Neural crest cell (in vitro differentiated cells): Measurements from ENCODE around the gene DIPK2B. TPM values are rescaled to one million over a fixed set of nuclear protein-coding genes. Genes with fewer than 3 reads are reported as not detected.

Experiments
- DNase-seq: peaks from one replicate; pipeline ENCODE4 v3.0.0; 2021; ENCODE audit warnings: low read depth, mixed read lengths, low spot score
- H3K27ac Mint-ChIP-seq: one replicate; pipeline ENCODE4 v1.8.0; 2021; ENCODE audit warnings: mild to moderate bottlenecking, mixed read lengths; ENCODE audit not compliant: unreplicated experiment
- H3K27me3 Mint-ChIP-seq: 2 replicates; pipeline ENCODE4 v1.8.0; 2021; ENCODE audit warnings: low read depth, mild to moderate bottlenecking, mixed read lengths
- H3K36me3 Mint-ChIP-seq: 2 replicates; pipeline ENCODE4 v1.8.0; 2021; ENCODE audit warnings: low read depth, mild to moderate bottlenecking, mixed read lengths
- H3K4me1 Mint-ChIP-seq: 2 replicates; pipeline ENCODE4 v1.8.0; 2021; ENCODE audit warnings: mixed read lengths
- H3K4me3 Mint-ChIP-seq: one replicate; pipeline ENCODE4 v1.8.0; 2021; ENCODE audit warnings: mild to moderate bottlenecking, mixed read lengths
- H3K9me3 Mint-ChIP-seq: 2 replicates; pipeline ENCODE4 v1.8.0; 2021; ENCODE audit warnings: mixed read lengths
- CTCF ChIP-seq: fragments of 200-600 bp; sonication (generic); conservative IDR thresholded peaks from 2 replicates; pipeline ENCODE4 v1.5.0; 2021; ENCODE audit warnings: antibody characterized with exemption, mild to moderate bottlenecking
- long read RNA-seq: library from polyadenylated mRNA; unstranded; transcript quantifications from one replicate; pipeline ENCODE4 v2.0.0, GENCODE V29; 2020
- total RNA-seq: library from RNA; stranded (reverse); gene quantifications from 2 replicates; pipeline ENCODE4 v1.2.1, GENCODE V29; 2021

DIPK2B gene
- not detected in 2 replicates for total RNA-seq
- long read RNA-seq: 0 reads

- no peak within 1 kb of the TSS for H3K27ac Mint-ChIP-seq
- H3K27me3 Mint-ChIP-seq: no peaks in the 10 kb centered on the region
- no peak for TF ChIP-seq CTCF
- no peak for DNase-seq
- H3K4me3 Mint-ChIP-seq: no peak within 1 kb of the TSS
- peaks cover 2% of the 10 kb centered on the region for H3K36me3 Mint-ChIP-seq
- H3K9me3 Mint-ChIP-seq: peaks cover 5% of the 10 kb centered on the region
- H3K4me1 Mint-ChIP-seq: no peaks in the 10 kb centered on the region
Observed at GRCh38 chrX:45200741-45201234, at the start of gene DIPK2B. Gene DIPK2B, minus strand, starts transcription at chrX:45200876. Its CDS starts 50 bp downstream, at chrX:45200826.

DNA sequence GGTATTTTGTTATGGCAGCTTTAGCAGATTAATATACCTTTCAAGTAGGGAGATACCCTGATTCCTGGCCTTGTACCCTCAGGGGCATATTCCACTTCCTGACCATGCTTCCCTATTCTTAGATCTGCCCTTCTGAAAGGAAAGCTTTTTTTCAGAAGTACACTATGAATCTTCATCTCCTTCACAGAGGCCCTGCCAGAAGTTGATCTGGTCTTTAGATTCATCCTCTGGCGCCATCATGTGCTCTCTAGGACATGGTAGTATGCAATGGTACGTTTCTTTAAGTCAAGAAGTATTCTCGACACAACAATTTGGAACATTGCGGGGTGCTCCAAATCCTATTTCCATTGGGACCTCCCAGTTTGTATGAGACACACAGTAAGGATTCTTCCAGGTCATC, 39.6 kb upstream of the DIPK2B start:
- peaks cover 32% of the 10 kb centered on the region for H3K9me3 Mint-ChIP-seq

DNA sequence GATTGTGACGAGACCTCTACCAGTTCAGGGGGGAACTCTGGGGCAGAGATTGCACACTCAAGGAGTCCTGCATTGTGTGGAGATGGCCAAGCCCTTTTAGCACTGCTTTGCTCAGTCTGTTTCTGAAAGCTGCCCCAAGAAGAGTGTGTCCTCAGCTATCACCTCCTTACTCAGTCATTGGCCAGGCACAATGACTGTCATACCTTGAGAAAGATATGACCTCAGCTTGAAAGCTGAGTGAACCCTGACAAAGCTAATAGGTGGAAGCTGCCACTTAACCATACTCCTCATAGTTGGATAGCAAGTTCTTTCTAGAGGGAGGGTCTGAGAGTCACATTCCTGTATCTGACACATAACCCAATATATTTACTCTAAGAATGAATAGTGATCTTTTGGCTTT, 37.8 kb upstream of the DIPK2B start:
- Mint-ChIP-seq H3K36me3 (no peaks in the 10 kb centered on the region), H3K27me3 (no peaks in the 10 kb centered on the region), H3K27ac (no peak overlapping the region), H3K4me3 (no peak overlapping the region), H3K4me1 (no peaks in the 10 kb centered on the region), H3K9me3 (peaks cover 31% of the 10 kb centered on the region)
- no peak for TF ChIP-seq CTCF
- DNase-seq: no peak

More for the DNA sequence above, 39.6 kb upstream of the DIPK2B start:
- no peaks in the 10 kb centered on the region for H3K4me1 Mint-ChIP-seq
- no peak overlapping the region for H3K4me3 Mint-ChIP-seq
- H3K27me3 Mint-ChIP-seq: no peaks in the 10 kb centered on the region
- TF ChIP-seq CTCF: no peak
- peaks cover 5% of the 10 kb centered on the region for H3K36me3 Mint-ChIP-seq
- H3K27ac Mint-ChIP-seq: no peak overlapping the region
- DNase-seq: no peak

- H3K36me3 Mint-ChIP-seq: no peaks in the 10 kb centered on the region
- H3K4me3 Mint-ChIP-seq: no peak overlapping the region
- no peak for DNase-seq
- no peaks in the 10 kb centered on the region for H3K27me3 Mint-ChIP-seq
- no peaks in the 10 kb centered on the region for H3K4me1 Mint-ChIP-seq
- H3K27ac Mint-ChIP-seq: no peak overlapping the region
- TF ChIP-seq CTCF: no peak
- H3K9me3 Mint-ChIP-seq: peaks cover 28% of the 10 kb centered on the region
Observed at GRCh38 chrX:45233531-45233930, 32.9 kb upstream of the DIPK2B start.

- no peak overlapping the region for H3K27ac Mint-ChIP-seq
- H3K4me3 Mint-ChIP-seq: no peak overlapping the region
- no peaks in the 10 kb centered on the region for H3K4me1 Mint-ChIP-seq
- no peak for DNase-seq
- H3K36me3 Mint-ChIP-seq: no peaks in the 10 kb centered on the region
- H3K9me3 Mint-ChIP-seq: peaks cover 26% of the 10 kb centered on the region
- H3K27me3 Mint-ChIP-seq: no peaks in the 10 kb centered on the region
- no peak for TF ChIP-seq CTCF
Observed at GRCh38 chrX:45232139-45232538, 31.5 kb upstream of the DIPK2B start.

GRCh38 chrX:45230410-45230809, 29.7 kb upstream of the DIPK2B start:
- no peak overlapping the region for H3K27ac Mint-ChIP-seq
- no peaks in the 10 kb centered on the region for H3K27me3 Mint-ChIP-seq
- peaks cover 21% of the 10 kb centered on the region for H3K9me3 Mint-ChIP-seq
- DNase-seq: no peak
- H3K4me1 Mint-ChIP-seq: no peaks in the 10 kb centered on the region
- H3K4me3 Mint-ChIP-seq: no peak overlapping the region
- TF ChIP-seq CTCF: no peak
- no peaks in the 10 kb centered on the region for H3K36me3 Mint-ChIP-seq
